ENCODE data around the gene NHERF2. TPM values are rescaled to one million over a fixed set of nuclear protein-coding genes. Genes with fewer than 3 reads are reported as not detected.

Gene NHERF2
- total RNA-seq, 1 experiment from 2014 or later: 174 TPM

- intact Hi-C loops (cut with micrococcal nuclease; ENCODE audit: unreplicated experiment) (no loop called here), in situ Hi-C loops (cut with HindIII; ENCODE audit: low pct_unique_long_range_greater_than_20kb, low sequenced_read_pairs) (no loop called here)
- DNase-seq (ENCODE audit: low read depth, low spot score): no peak
- no peak for TF ChIP-seq TCF7L2 (IDR thresholded peaks at IDR 0.05; ENCODE audit: low read depth, low read length)
- TF ChIP-seq, protein P1, sequence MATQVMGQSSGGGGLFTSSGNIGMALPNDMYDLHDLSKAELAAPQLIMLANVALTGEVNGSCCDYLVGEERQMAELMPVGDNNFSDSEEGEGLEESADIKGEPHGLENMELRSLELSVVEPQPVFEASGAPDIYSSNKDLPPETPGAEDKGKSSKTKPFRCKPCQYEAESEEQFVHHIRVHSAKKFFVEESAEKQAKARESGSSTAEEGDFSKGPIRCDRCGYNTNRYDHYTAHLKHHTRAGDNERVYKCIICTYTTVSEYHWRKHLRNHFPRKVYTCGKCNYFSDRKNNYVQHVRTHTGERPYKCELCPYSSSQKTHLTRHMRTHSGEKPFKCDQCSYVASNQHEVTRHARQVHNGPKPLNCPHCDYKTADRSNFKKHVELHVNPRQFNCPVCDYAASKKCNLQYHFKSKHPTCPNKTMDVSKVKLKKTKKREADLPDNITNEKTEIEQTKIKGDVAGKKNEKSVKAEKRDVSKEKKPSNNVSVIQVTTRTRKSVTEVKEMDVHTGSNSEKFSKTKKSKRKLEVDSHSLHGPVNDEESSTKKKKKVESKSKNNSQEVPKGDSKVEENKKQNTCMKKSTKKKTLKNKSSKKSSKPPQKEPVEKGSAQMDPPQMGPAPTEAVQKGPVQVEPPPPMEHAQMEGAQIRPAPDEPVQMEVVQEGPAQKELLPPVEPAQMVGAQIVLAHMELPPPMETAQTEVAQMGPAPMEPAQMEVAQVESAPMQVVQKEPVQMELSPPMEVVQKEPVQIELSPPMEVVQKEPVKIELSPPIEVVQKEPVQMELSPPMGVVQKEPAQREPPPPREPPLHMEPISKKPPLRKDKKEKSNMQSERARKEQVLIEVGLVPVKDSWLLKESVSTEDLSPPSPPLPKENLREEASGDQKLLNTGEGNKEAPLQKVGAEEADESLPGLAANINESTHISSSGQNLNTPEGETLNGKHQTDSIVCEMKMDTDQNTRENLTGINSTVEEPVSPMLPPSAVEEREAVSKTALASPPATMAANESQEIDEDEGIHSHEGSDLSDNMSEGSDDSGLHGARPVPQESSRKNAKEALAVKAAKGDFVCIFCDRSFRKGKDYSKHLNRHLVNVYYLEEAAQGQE (IDR thresholded peaks at IDR 0.05; ENCODE audit: insufficient read depth in 1 of 2, low read depth in 2 of 2, low read length in 1 of 2): no peak
- no peak for TF ChIP-seq CTCF (IDR thresholded peaks at IDR 0.05)
- no peak for TF ChIP-seq POLR2AphosphoS5 (IDR thresholded peaks at IDR 0.05; ENCODE audit: low read depth, low read length)
- TF ChIP-seq SIN3A (IDR thresholded peaks at IDR 0.05; ENCODE audit: borderline replicate concordance, insufficient read depth, low read depth, low read length): no peak
- Histone ChIP-seq H3K27me3 (ENCODE audit: control insufficient read depth, insufficient read depth, low read length) (no peaks in the 10 kb centered on the region), H3K36me3 (ENCODE audit: control insufficient read depth, insufficient read depth, low read length) (no peaks in the 10 kb centered on the region; the same call in 1 of the 2 replicates), H3K4me1 (ENCODE audit: control insufficient read depth, insufficient read depth, low read length) (peaks cover 24% of the 10 kb centered on the region), H3K4me3 (ENCODE audit: low read depth in 2 of 2, low read length in 2 of 2) (peak overlapping the region in 1 of 2 experiments; percentile 96; a peak in 3 of 4 replicates), H3K27ac (ENCODE audit: low read length) (peak overlapping the region; percentile 72), H3K9me3 (ENCODE audit: control insufficient read depth, insufficient read depth, low read depth, low read length) (no peaks in the 10 kb centered on the region)
- no TSS peak for BruUV-seq (replicated peaks)
- no peak for ATAC-seq
- CTCF ChIA-PET: no interaction called here
- POLR2A ChIA-PET: no interaction called here
These were observed 19.5 kb downstream of the NHERF2 start for GRCh38 chr16:2045965-2046892.

GRCh38 chr16:2046893-2047329 lies 20.2 kb downstream of the NHERF2 start:
- CTCF ChIA-PET: no interaction called here
- Histone ChIP-seq H3K27me3 (ENCODE audit: control insufficient read depth, insufficient read depth, low read length) (no peaks in the 10 kb centered on the region), H3K9me3 (ENCODE audit: control insufficient read depth, insufficient read depth, low read depth, low read length) (no peaks in the 10 kb centered on the region), H3K4me3 (ENCODE audit: low read depth in 2 of 2, low read length in 2 of 2) (peak overlapping the region; percentile 77 to 96), H3K36me3 (ENCODE audit: control insufficient read depth, insufficient read depth, low read length) (no peaks in the 10 kb centered on the region; the same call in 1 of the 2 replicates), H3K4me1 (ENCODE audit: control insufficient read depth, insufficient read depth, low read length) (peaks cover 21% of the 10 kb centered on the region), H3K27ac (ENCODE audit: low read length) (peak overlapping the region; percentile 72)
- POLR2A ChIA-PET: no interaction called here
- TF ChIP-seq POLR2AphosphoS5 (IDR thresholded peaks at IDR 0.05; ENCODE audit: low read depth, low read length): no peak
- no peak for TF ChIP-seq CTCF (IDR thresholded peaks at IDR 0.05)
- no peak for TF ChIP-seq TCF7L2 (IDR thresholded peaks at IDR 0.05; ENCODE audit: low read depth, low read length)
- DNase-seq (ENCODE audit: low read depth, low spot score) (no peak), ATAC-seq (peak; percentile 55)
- intact Hi-C loops (cut with micrococcal nuclease; ENCODE audit: unreplicated experiment): no loop called here
- no TSS peak for BruUV-seq (replicated peaks)
- in situ Hi-C loops (cut with HindIII; ENCODE audit: low pct_unique_long_range_greater_than_20kb, low sequenced_read_pairs): no loop called here

Measured in Panc1 (cell line).